Mesangial cell (primary cell): ENCODE results near the gene MYO15A. TPM values are rescaled to one million over a fixed set of nuclear protein-coding genes. Genes with fewer than 3 reads are reported as not detected.

Experiments used
- total RNA-seq: library from RNA; depleted of rRNA; stranded (reverse); fragments of >200 nt; gene quantifications from 2 replicates; pipeline ENCODE4 v1.2.3, GENCODE V29; 2015

Gene MYO15A, protein sequence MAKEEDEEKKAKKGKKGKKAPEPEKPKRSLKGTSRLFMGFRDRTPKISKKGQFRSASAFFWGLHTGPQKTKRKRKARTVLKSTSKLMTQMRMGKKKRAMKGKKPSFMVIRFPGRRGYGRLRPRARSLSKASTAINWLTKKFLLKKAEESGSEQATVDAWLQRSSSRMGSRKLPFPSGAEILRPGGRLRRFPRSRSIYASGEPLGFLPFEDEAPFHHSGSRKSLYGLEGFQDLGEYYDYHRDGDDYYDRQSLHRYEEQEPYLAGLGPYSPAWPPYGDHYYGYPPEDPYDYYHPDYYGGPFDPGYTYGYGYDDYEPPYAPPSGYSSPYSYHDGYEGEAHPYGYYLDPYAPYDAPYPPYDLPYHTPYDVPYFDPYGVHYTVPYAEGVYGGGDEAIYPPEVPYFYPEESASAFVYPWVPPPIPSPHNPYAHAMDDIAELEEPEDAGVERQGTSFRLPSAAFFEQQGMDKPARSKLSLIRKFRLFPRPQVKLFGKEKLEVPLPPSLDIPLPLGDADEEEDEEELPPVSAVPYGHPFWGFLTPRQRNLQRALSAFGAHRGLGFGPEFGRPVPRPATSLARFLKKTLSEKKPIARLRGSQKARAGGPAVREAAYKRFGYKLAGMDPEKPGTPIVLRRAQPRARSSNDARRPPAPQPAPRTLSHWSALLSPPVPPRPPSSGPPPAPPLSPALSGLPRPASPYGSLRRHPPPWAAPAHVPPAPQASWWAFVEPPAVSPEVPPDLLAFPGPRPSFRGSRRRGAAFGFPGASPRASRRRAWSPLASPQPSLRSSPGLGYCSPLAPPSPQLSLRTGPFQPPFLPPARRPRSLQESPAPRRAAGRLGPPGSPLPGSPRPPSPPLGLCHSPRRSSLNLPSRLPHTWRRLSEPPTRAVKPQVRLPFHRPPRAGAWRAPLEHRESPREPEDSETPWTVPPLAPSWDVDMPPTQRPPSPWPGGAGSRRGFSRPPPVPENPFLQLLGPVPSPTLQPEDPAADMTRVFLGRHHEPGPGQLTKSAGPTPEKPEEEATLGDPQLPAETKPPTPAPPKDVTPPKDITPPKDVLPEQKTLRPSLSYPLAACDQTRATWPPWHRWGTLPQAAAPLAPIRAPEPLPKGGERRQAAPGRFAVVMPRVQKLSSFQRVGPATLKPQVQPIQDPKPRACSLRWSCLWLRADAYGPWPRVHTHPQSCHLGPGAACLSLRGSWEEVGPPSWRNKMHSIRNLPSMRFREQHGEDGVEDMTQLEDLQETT (N-terminal part only)
- total RNA-seq, result 0.16 and 0.63 TPM in 2 replicates

GRCh38 chr17:18108401-18109312, at the start of gene MYO15A:
Gene MYO15A, plus strand, starts transcription at chr17:18108756. Its CDS starts 10,045 bp downstream, at chr17:18118801.

DNA sequence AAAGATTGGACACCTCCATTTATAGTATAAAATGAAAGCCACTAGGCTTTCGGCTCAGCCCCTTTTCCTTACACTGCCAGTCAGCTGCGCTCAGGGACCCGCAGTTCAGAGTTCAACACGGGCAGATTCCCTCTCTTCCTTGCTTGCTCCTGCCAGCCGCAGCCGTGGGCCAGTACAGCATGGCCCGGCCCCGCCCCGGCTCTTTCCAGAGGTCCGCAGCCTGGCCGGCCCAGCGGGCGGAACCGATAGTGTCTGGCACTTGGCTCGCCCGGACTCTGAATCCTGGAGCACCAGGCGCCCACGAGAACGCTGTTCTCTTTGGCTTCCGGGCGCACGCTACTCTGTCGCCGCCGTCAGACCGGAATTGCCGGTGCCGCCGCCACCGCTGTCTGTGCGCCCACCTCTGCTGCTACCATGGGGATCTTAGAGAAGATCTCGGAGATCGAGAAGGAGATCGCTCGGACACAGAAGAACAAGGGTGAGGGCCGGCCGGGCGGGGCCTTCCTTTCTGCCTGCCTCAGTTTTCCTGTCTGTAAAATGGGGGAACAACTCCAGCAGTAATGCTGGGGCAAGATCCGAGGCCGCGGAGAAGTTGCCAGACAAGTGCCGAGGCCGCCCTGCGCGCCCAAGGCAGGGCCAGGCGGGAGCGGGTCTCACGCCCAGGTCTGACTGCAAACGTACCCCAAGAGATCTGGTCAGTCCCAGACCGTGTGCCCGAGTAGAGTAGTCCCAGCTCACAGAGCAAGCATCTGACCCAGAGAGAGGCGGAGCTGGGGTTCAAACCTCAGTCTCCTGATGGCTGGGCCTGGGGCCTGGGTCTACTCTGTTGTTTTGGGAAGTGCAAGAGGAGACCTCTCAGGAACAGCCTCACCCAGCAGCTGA, 20.7 kb upstream of the MYO15A start, which contains the start of gene DRG2:
Gene DRG2, plus strand, starts transcription at position 339 of the 882 bp plus-strand sequence. Its CDS starts 76 bp downstream, at position 415.

DNA sequence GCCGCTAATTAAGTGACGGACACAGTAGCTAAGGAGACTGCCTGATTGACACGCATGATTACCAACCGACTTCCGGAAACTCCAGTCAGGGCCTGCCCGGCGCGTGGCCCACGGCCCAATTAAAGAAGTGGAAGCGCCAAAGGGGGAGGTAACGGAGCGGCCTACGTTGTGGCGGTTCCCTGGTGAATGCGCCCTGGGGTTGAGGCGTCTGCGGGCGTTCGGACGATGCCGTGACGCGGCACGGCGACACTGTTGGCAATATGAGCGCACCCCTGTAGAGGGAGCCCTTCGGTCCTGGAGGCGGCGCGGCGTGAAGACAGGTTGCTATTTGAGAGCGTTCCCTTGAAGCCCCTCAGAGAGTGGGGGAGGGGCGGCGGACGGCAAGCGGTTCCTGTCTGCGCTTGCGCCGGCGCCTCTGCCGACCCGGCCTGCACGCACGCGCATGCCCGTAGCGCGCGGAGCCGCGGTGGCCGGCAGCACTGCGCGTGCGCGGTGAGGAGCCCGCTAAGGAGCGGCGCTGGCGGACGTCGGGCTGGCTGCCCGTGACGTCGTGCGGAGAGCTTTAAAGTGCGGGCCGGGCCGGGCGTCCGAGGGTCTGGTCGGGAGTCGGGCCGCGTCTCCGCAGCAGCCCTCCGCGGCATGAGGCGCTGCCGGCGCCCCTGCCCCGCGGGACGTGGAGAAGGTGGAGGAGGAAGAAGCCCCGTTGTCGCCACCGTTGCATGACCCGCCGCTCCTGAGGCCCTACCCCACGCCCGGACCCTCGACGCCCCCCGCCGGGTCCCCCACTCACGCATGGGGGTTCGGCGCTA, 75.0 kb downstream of the MYO15A start, which contains the start of gene ALKBH5:
Gene ALKBH5, plus strand, starts transcription at position 495 of the 809 bp plus-strand sequence. CDS start 416 bp downstream, outside the sequence.

DNA sequence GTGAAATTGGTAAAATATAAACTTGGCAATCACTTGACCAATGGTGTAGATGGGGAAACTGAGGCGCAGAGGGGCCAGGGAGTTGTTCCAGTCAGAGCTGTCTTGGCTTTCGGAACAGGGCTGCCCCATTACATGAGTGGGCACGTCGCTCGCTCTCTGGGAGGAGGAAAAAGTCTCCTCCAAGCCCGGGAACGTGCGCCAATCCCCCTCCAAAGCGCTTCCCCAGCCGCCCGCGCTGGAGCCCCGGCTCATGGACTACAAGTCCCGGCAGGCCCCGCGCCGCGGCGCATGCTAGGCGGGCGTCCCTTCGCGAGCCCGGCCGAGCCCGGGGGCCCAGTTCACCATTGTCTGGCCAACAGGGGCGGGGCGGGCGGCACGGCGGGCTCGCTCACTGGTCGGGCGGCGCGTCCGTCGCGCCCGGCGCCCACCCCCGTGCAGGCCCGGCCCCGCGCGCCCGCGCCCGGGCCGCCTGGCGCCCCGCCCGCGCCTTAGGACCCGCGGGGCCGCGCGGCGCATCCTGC, 116.6 kb downstream of the MYO15A start, which contains the start of gene LLGL1:
Gene LLGL1, plus strand, starts transcription at position 515 of the 521 bp plus-strand sequence. CDS start 48 bp downstream, outside the sequence.

Other genes starting within 250 kb of the MYO15A start
- gene TOM1L2, start 136.4 kb upstream of the MYO15A start, total RNA-seq, result 23.8 and 41.8 TPM in 2 replicates
- 0.33 and 1.9 TPM in 2 replicates for gene DRC3, start 135.9 kb upstream of the MYO15A start, total RNA-seq
- gene ATPAF2, start 69.6 kb upstream of the MYO15A start, total RNA-seq, result 12.5 and 22.3 TPM in 2 replicates
- gene GID4, start 69.3 kb upstream of the MYO15A start, total RNA-seq, result 4.6 and 6.6 TPM in 2 replicates
- 40.4 and 46.4 TPM in 2 replicates for gene DRG2, start 20.8 kb upstream of the MYO15A start, total RNA-seq
- 68.2 and 79.8 TPM in 2 replicates for gene ALKBH5, start 75.1 kb downstream of the MYO15A start, total RNA-seq
- gene LLGL1, start 116.9 kb downstream of the MYO15A start, total RNA-seq, result 61.1 and 64.2 TPM in 2 replicates
- gene FLII, start 150.0 kb downstream of the MYO15A start, total RNA-seq, result 354 and 419 TPM in 2 replicates
- gene MIEF2, start 151.9 kb downstream of the MYO15A start, total RNA-seq, result 42.7 and 46.4 TPM in 2 replicates
- 21.4 and 26.6 TPM in 2 replicates for gene TOP3A, start 206.2 kb downstream of the MYO15A start, total RNA-seq
- 9.9 and 15.8 TPM in 2 replicates for gene SMCR8, start 206.5 kb downstream of the MYO15A start, total RNA-seq